Uterus (tissue), 2 donors: ENCODE data around the gene UPK1A.

ENCODE experiments used
- CTCF ChIP-seq, 4 experiments: fragments of 200-600 bp in 2 of 4; fragments of 450-650 bp in 2 of 4; sonication (generic) in 2 of 4; IDR thresholded peaks; one replicate each; pipeline ENCODE4 v1.5.1; 2016 to 2019; ENCODE audit warnings: antibody characterized with exemption in 4 of 4, mild to moderate bottlenecking in 2 of 4, moderate library complexity in 1 of 4
- POLR2A ChIP-seq, 2 donors: fragments of 450-650 bp; IDR thresholded peaks; one replicate each; pipeline ENCODE4 v1.6.1; 2016; ENCODE audit warnings: antibody characterized with exemption in 2 of 2, mild to moderate bottlenecking in 1 of 2, moderate library complexity in 1 of 2

DNA sequence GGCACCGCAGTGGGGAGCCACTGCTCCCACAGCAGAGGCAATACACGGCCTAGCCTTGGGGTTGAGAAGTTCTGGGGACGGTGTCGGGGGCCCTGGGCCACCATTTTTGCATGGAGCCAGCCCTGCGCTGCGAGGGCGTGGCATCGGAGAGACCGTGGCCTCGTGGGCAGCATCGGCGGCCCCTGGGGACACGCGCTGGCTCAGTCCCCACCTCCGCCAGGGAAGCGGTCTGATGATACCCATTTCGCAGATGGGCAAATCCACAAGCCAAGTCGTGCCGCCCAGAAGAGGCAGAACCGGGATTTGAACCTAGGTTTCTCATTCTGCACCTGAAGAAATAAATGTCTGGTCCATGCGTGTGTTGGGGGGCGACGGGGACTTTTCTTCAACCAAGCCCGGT is 1.2 kb upstream of the UPK1A start:
- TF ChIP-seq CTCF (IDR thresholded peaks at IDR 0.05): no peak
- TF ChIP-seq POLR2A (IDR thresholded peaks at IDR 0.05): no peak
